HG02870 (cell line): ENCODE measurements around the gene EI24.

ENCODE experiments used
- ATAC-seq: cut with Tn5 transposase; IDR thresholded peaks from one replicate; pipeline ENCODE4 v1.9.1; 2021; ENCODE audit warnings: mild to moderate bottlenecking, moderate library complexity; ENCODE audit not compliant: unreplicated experiment

The EI24 gene

DNA sequence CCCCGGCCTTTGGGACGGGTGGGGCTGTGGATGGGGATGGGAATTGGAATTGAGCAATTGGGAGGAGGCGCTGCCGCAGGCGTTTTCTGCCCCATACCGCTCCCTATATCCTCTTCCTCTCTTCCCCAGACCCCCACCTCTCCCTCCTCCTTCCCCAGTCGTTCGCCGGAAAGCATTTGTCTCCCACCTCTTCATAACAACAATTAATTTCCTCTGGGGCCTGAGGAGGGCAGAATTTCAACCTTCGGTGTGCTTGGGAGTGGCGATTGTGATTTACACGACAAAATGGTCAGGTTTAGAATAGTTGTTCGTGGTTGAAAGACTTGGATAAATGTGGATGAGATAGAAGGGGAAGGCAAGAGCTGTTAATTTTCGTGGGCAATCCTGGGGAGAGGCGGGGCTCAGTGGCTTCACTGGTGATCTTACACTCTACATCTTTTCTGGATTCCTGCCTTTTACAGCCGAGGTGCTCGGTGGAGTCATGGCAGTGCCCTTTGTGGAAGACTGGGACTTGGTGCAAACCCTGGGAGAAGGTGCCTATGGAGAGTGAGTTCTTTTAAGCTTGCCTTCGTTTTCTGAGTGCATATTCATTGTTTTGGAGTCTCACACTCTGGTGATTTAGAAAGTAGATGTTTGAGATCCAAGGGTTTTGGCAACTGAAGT is 57.1 kb downstream of the EI24 start:
- ATAC-seq = peak; percentile 20

GRCh38 chr11:125627236-125627910 is 58.1 kb downstream of the EI24 start:
- ATAC-seq = no peak
